ENCODE measurements around the gene DUS2. TPM values are rescaled to one million over a fixed set of nuclear protein-coding genes. Genes with fewer than 3 reads are reported as not detected.
A peak's percentile ranks its signal among the peaks of the same experiment; 100 is the strongest.

DUS2 gene
- total and polyA plus RNA-seq, 2 of the 8 experiments (the other 6 are each of a cell fraction or from before 2014, with no cell fraction given): 17.2 to 27.0 TPM

DNA sequence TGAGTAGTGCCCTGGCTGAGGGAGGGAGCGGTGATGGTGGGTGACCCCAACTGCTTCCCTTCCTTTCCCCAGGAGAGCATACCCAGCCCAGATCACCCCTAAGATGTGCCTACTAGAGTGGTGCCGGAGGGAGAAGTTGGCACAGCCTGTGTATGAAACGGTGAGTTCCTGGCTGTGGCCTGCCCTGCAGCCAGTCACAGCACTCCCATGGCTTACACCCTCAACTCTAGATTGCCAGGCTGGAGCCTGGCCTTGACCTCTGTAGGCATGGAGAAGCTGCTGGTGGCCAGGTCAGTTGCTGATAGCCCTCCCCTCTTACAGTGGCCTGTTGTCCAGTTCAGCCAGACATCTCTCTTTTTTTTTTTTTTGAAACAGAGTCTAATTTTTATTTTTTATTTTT lies 53.5 kb downstream of the DUS2 start:
- Histone ChIP-seq H3K4me3 (ENCODE audit: extremely low read depth in 1 of 4, insufficient read depth in 2 of 4, low read depth in 3 of 4, low read length in 4 of 4) (no peak overlapping the region), H3K23ac (ENCODE audit: insufficient read length) (no peak overlapping the region), H3K9me3 (ENCODE audit: insufficient read depth in 2 of 2, low read depth in 1 of 2, low read length in 1 of 2) (no peaks in the 10 kb centered on the region), H4K20me1 (replicated peaks in 1 of 2; ENCODE audit: control insufficient read depth in 1 of 2, insufficient read depth in 2 of 2, low read length in 2 of 2) (peaks cover 0 to 3% of the 10 kb centered on the region in 2 experiments), H4K91ac (replicated peaks; ENCODE audit: insufficient read length, low read length) (no peak overlapping the region), H3K79me1 (ENCODE audit: low read depth, low read length) (no peaks in the 10 kb centered on the region), H2BK12ac (ENCODE audit: low read depth, low read length) (no peak overlapping the region), H2AK5ac (ENCODE audit: low read depth, low read length) (no peak overlapping the region), H3K4me1 (replicated peaks in 1 of 4; ENCODE audit: control insufficient read depth in 3 of 4, insufficient read depth in 4 of 4, low read length in 3 of 4) (no peaks in the 10 kb centered on the region; a peak in 1 of 7 replicates), H3K4ac (replicated peaks; ENCODE audit: insufficient read length, low read depth, low read length) (no peak overlapping the region), H3K9ac (replicated peaks in 1 of 4; ENCODE audit: extremely low read depth in 1 of 4, low read depth in 3 of 4, low read length in 3 of 4) (no peak overlapping the region), H4K8ac (ENCODE audit: extremely low read depth, insufficient read depth, low read length) (no peak overlapping the region), H2BK120ac (replicated peaks; ENCODE audit: low read depth, low read length) (no peak overlapping the region), H4K5ac (ENCODE audit: insufficient read length, low read depth, low read length) (no peak overlapping the region), H2BK15ac (ENCODE audit: low read length) (no peak overlapping the region), H3K27me3 (replicated peaks in 1 of 4; ENCODE audit: control insufficient read depth in 3 of 4, extremely low read depth in 1 of 4, insufficient read depth in 3 of 4, low read length in 3 of 4) (no peaks in the 10 kb centered on the region), H2BK20ac (ENCODE audit: low read length) (no peak overlapping the region), H3K56ac (replicated peaks; ENCODE audit: insufficient read length, low read depth, low read length) (no peak overlapping the region), H3K4me2 (ENCODE audit: insufficient read depth in 1 of 2, low read depth in 2 of 2, low read length in 2 of 2) (no peak overlapping the region), H3K14ac (ENCODE audit: insufficient read length) (no peak overlapping the region), H2BK5ac (ENCODE audit: low read depth, low read length) (no peak overlapping the region), H3K79me2 (ENCODE audit: control insufficient read depth in 1 of 2, insufficient read depth in 2 of 2, low read length in 2 of 2) (no peaks in the 10 kb centered on the region), H3K23me2 (ENCODE audit: low read depth, low read length) (no peaks in the 10 kb centered on the region), H3K36me3 (ENCODE audit: control insufficient read depth in 2 of 4, insufficient read depth in 4 of 4, low read length in 3 of 4) (peaks cover 13 to 35% (median 29%) of the 10 kb centered on the region in 4 experiments; a peak in 6 of 8 replicates), H2AFZ (ENCODE audit: low read length) (no peak overlapping the region), H3K27ac (ENCODE audit: low read depth, low read length) (no peak overlapping the region), H3K18ac (ENCODE audit: extremely low read depth, low read length) (no peak overlapping the region)
- no peak for FAIRE-seq
- POLR2A ChIA-PET (ENCODE audit: partially characterized antibody): interaction anchor here (0.9 to 4.9 kb wide), 3 partner anchors 8 to 54 kb away, joined by 3 to 27 read pairs (median 4); partner anchors contain the start of gene NFATC3
- TF ChIP-seq SIX5 (IDR thresholded peaks at IDR 0.05; ENCODE audit: low read depth, low read length) (no peak), YY1 (IDR thresholded peaks at IDR 0.05; ENCODE audit: low read depth, low read length) (no peak), CBX5 (IDR thresholded peaks at IDR 0.05; ENCODE audit: low read depth, low read length) (no peak), NRF1 (IDR thresholded peaks at IDR 0.05; ENCODE audit: low read depth, low read length) (no peak), FOSL1 (IDR thresholded peaks at IDR 0.05; ENCODE audit: insufficient read depth, low read depth, low read length) (no peak), GTF2F1 (IDR thresholded peaks at IDR 0.05; ENCODE audit: borderline replicate concordance, low read depth, low read length) (no peak), CHD2 (IDR thresholded peaks at IDR 0.05; ENCODE audit: low read length) (no peak), RXRA (IDR thresholded peaks at IDR 0.05; ENCODE audit: insufficient read depth, low read depth, low read length) (no peak), SIN3A (conservative IDR thresholded peaks at IDR 0.05 in 1 of 2, IDR thresholded peaks at IDR 0.05 in 1 of 2; ENCODE audit: low read depth in 1 of 2, low read length in 2 of 2) (no peak)
- TF ChIP-seq, protein P1, sequence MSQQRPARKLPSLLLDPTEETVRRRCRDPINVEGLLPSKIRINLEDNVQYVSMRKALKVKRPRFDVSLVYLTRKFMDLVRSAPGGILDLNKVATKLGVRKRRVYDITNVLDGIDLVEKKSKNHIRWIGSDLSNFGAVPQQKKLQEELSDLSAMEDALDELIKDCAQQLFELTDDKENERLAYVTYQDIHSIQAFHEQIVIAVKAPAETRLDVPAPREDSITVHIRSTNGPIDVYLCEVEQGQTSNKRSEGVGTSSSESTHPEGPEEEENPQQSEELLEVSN (IDR thresholded peaks at IDR 0.05): no peak
- TF ChIP-seq, protein P2, sequence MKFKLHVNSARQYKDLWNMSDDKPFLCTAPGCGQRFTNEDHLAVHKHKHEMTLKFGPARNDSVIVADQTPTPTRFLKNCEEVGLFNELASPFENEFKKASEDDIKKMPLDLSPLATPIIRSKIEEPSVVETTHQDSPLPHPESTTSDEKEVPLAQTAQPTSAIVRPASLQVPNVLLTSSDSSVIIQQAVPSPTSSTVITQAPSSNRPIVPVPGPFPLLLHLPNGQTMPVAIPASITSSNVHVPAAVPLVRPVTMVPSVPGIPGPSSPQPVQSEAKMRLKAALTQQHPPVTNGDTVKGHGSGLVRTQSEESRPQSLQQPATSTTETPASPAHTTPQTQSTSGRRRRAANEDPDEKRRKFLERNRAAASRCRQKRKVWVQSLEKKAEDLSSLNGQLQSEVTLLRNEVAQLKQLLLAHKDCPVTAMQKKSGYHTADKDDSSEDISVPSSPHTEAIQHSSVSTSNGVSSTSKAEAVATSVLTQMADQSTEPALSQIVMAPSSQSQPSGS (IDR thresholded peaks at IDR 0.05; ENCODE audit: low read length): no peak
- WGBS, 2 experiments (ENCODE audit: extremely low coverage in 1 of 2, insufficient coverage in 1 of 2, insufficient read length in 1 of 2, insufficient replicate concordance in 2 of 2, low coverage in 1 of 2, low lambda C conversion rate in 2 of 2, missing lambda C conversion rate in 1 of 2): 88% methylated on average over 2 of the region's 3 CpGs; no CpG with 5 or more reads in 1 of the 2 experiments
- CTCF ChIA-PET (ENCODE audit: partially characterized antibody): interaction anchor here (0.7 to 1.3 kb wide), 6 partner anchors 15 to 154 kb away, joined by 3 to 4 read pairs (median 3); no protein-coding TSS in a partner anchor
- DNase-seq (ENCODE audit: low read depth in 1 of 2, low spot score in 2 of 2): peak in 1 of 2 experiments; percentile 22

Measured in H1 (cell line).